NCI-H146 treated with DMSO at 0.1 percent for 48 hours (cell line): Measurements from ENCODE around the gene LGSN.
"Not testable (repeated sequence)": the region's sequence is repeated elsewhere in the genome, so short reads cannot be mapped to it uniquely, and the experiment has no call there.

Experiments
- DNase-seq: peaks from one replicate; lab custom pipeline; 2025; ENCODE audit not compliant: unreplicated experiment; lab: John Stamatoyannopoulos, UW

The LGSN gene

GRCh38 chr6:63319939-63320338, at the start of gene LGSN:
Gene LGSN, minus strand, starts transcription at chr6:63319983. Its CDS starts 40 bp downstream, at chr6:63319943.
- no peak for DNase-seq

GRCh38 chr6:63368347-63368746, 48.6 kb upstream of the LGSN start:
- no peak for DNase-seq

- DNase-seq, result not testable (repeated sequence)
Observed at GRCh38 chr6:63362500-63363120, 42.8 kb upstream of the LGSN start.

GRCh38 chr6:63357384-63357783, 37.6 kb upstream of the LGSN start:
- DNase-seq, result not testable (repeated sequence)

GRCh38 chr6:63355632-63356031, 35.8 kb upstream of the LGSN start:
- DNase-seq, result no peak

- DNase-seq, result no peak
Observed at GRCh38 chr6:63353286-63353630, 33.5 kb upstream of the LGSN start.

GRCh38 chr6:63352544-63353285, 32.9 kb upstream of the LGSN start:
- DNase-seq, result no peak

GRCh38 chr6:63352069-63352543, 32.3 kb upstream of the LGSN start:
- no peak for DNase-seq

GRCh38 chr6:63349401-63349800, 29.6 kb upstream of the LGSN start:
- DNase-seq, result no peak

GRCh38 chr6:63348836-63349235, 29.1 kb upstream of the LGSN start:
- no peak for DNase-seq

- DNase-seq, result no peak
Observed at GRCh38 chr6:63347599-63347998, 27.8 kb upstream of the LGSN start.

GRCh38 chr6:63346217-63346835, 26.5 kb upstream of the LGSN start:
- DNase-seq, result no peak

- no peak for DNase-seq
Observed at GRCh38 chr6:63340351-63340750, 20.6 kb upstream of the LGSN start.

GRCh38 chr6:63334652-63335051, 14.9 kb upstream of the LGSN start:
- DNase-seq, result not testable (repeated sequence)

- no peak for DNase-seq
Observed at GRCh38 chr6:63333440-63333839, 13.7 kb upstream of the LGSN start.

- DNase-seq, result not testable (repeated sequence)
Observed at GRCh38 chr6:63326630-63327029, 6.8 kb upstream of the LGSN start.

GRCh38 chr6:63322981-63323380, 3.2 kb upstream of the LGSN start:
- DNase-seq, result no peak

GRCh38 chr6:63321821-63322220, 2.0 kb upstream of the LGSN start:
- no peak for DNase-seq

- DNase-seq, result no peak
Observed at GRCh38 chr6:63317641-63318040, 2.1 kb downstream of the LGSN start.

GRCh38 chr6:63316113-63316512, 3.7 kb downstream of the LGSN start:
- no peak for DNase-seq

GRCh38 chr6:63313111-63313510, 6.7 kb downstream of the LGSN start:
- DNase-seq, result no peak

GRCh38 chr6:63307581-63308246, 12.1 kb downstream of the LGSN start:
- no peak for DNase-seq
